GM12878 (cell line): Measurements from ENCODE around the gene LAMB4.

Experiments used
- FOS ChIP-seq: IDR thresholded peaks from 3 replicates; pipeline ENCODE4 v1.6.1; 2011; ENCODE audit warnings: borderline replicate concordance; ENCODE audit not compliant: insufficient read length; ENCODE audit errors: extremely low read depth
- POLR2AphosphoS2 ChIP-seq: IDR thresholded peaks from 2 replicates; pipeline ENCODE4 v1.6.1; 2011; ENCODE audit warnings: low read depth, mild to moderate bottlenecking, low read length, improper control_type of control experiment, moderate library complexity

- no peak for TF ChIP-seq FOS
- no peak for TF ChIP-seq POLR2AphosphoS2
Measured at GRCh38 chr7:107996072-107996882, 133.9 kb downstream of the LAMB4 start.
